ENCODE results near the gene MCC.

DNA sequence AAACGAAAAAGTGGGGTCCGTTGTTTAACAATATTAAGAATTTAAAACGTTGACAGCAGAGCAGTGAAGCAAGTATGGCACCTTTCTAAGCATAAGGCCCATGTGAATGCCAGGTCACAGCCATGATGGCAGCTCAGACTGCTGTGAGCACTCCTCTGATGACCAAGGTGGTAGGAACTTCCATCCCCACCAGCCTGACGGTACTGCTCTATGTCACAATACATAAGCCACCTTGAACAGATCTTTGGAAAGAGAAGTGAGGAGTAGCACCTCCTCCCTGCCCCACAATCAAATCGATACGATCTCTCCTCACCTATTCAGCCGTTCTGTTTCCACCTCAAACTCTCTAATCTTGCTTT lies 405.7 kb downstream of the MCC start:
- TF ChIP-seq POLR2A (IDR thresholded peaks at IDR 0.05) = no peak
- TF ChIP-seq, protein P1, sequence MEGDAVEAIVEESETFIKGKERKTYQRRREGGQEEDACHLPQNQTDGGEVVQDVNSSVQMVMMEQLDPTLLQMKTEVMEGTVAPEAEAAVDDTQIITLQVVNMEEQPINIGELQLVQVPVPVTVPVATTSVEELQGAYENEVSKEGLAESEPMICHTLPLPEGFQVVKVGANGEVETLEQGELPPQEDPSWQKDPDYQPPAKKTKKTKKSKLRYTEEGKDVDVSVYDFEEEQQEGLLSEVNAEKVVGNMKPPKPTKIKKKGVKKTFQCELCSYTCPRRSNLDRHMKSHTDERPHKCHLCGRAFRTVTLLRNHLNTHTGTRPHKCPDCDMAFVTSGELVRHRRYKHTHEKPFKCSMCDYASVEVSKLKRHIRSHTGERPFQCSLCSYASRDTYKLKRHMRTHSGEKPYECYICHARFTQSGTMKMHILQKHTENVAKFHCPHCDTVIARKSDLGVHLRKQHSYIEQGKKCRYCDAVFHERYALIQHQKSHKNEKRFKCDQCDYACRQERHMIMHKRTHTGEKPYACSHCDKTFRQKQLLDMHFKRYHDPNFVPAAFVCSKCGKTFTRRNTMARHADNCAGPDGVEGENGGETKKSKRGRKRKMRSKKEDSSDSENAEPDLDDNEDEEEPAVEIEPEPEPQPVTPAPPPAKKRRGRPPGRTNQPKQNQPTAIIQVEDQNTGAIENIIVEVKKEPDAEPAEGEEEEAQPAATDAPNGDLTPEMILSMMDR (IDR thresholded peaks at IDR 0.05) = no peak
